ENCODE results near the gene SAP30BP.
"Not testable (repeated sequence)": the region's sequence is repeated elsewhere in the genome, so short reads cannot be mapped to it uniquely, and the experiment has no call there.

SAP30BP gene

GRCh38 chr17:75634376-75634740 lies 32.8 kb upstream of the SAP30BP start:
- no peak for DNase-seq

- no peak for DNase-seq
Observed at GRCh38 chr17:75634754-75635609, 32.2 kb upstream of the SAP30BP start.

- no peak for DNase-seq
Observed at GRCh38 chr17:75635610-75636202, 31.4 kb upstream of the SAP30BP start.

- no peak for DNase-seq
Observed at GRCh38 chr17:75636381-75637142, 30.6 kb upstream of the SAP30BP start.

- no peak for DNase-seq
Observed at GRCh38 chr17:75637143-75637538, 30.0 kb upstream of the SAP30BP start.

GRCh38 chr17:75637551-75637950 lies 29.6 kb upstream of the SAP30BP start:
- DNase-seq = no peak

- not testable (repeated sequence) for DNase-seq
Observed at GRCh38 chr17:75638039-75638438, 29.1 kb upstream of the SAP30BP start.

GRCh38 chr17:75638893-75639292 lies 28.2 kb upstream of the SAP30BP start:
- DNase-seq = no peak

- no peak for DNase-seq
Observed at GRCh38 chr17:75639327-75639726, 27.8 kb upstream of the SAP30BP start.

- no peak for DNase-seq
Observed at GRCh38 chr17:75639771-75640555, 27.2 kb upstream of the SAP30BP start.

- DNase-seq = no peak
Observed at GRCh38 chr17:75640556-75641119, 26.5 kb upstream of the SAP30BP start.

- DNase-seq = no peak
Observed at GRCh38 chr17:75641343-75641742, 25.8 kb upstream of the SAP30BP start.

- no peak for DNase-seq
Observed at GRCh38 chr17:75642182-75642783, 24.9 kb upstream of the SAP30BP start.

GRCh38 chr17:75642784-75643642 lies 24.1 kb upstream of the SAP30BP start:
- no peak for DNase-seq

GRCh38 chr17:75643643-75644017 lies 23.5 kb upstream of the SAP30BP start:
- no peak for DNase-seq

GRCh38 chr17:75645501-75645888 lies 21.6 kb upstream of the SAP30BP start:
- no peak for DNase-seq

GRCh38 chr17:75645889-75646637 lies 21.1 kb upstream of the SAP30BP start:
- no peak for DNase-seq

GRCh38 chr17:75646638-75646992 lies 20.5 kb upstream of the SAP30BP start:
- DNase-seq = no peak

GRCh38 chr17:75647061-75647460 lies 20.1 kb upstream of the SAP30BP start:
- no peak for DNase-seq

- DNase-seq = no peak
Observed at GRCh38 chr17:75647921-75648320, 19.2 kb upstream of the SAP30BP start.

GRCh38 chr17:75649687-75650086 lies 17.5 kb upstream of the SAP30BP start:
- no peak for DNase-seq
